GM21717 (cell line): Measurements from ENCODE around the gene TPH2.
A peak's percentile ranks its signal among the peaks of the same experiment; 100 is the strongest.

ENCODE experiments used
- ATAC-seq: cut with Tn5 transposase; IDR thresholded peaks from one replicate; pipeline ENCODE4 v1.9.1; 2021; ENCODE audit warnings: mild to moderate bottlenecking, moderate library complexity; ENCODE audit not compliant: unreplicated experiment

The TPH2 gene

DNA sequence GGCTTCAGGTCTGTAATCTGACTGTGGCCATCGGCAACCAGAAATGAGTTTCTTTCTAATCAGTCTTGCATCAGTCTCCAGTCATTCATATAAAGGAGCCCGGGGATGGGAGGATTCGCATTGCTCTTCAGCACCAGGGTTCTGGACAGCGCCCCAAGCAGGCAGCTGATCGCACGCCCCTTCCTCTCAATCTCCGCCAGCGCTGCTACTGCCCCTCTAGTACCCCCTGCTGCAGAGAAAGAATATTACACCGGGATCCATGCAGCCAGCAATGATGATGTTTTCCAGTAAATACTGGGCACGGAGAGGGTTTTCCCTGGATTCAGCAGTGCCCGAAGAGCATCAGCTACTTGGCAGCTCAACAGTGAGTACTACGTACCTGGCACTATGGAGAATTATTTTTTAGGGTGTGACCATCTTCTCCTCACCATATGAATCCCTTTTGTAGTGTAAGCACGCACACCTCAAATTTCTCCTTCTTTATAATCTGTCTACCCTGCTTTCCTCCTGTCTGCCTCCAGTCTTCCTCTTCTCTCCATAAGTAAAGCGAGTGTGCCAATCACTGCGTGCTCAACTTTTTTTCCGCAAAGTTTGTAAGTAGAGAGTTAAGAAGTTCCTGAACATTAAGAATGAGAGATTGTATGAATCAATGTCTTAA, at the start of gene TPH2:
Gene TPH2, plus strand, starts transcription at position 118 of the 658 bp plus-strand sequence. Its CDS starts 142 bp downstream, at position 260.
- ATAC-seq, result no peak

DNA sequence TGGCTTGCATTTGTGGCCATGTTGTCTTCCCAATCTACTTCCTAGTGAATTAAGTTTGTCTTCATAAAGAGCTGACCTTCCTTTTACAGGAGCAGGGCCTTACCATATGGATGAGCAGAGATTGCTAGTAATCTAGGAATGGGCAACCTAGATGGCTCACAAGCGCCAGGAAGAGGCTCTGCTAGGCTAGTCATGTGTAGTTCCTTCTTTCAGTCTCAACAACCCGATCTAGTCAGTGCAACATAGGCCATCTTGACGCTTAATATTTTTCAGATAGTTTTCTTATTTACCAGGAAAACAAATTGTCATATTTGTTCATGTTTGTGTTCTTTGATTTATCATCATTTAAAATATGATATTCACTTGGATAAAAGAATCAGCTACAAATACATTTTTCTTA, 48.2 kb upstream of the TPH2 start:
- no peak for ATAC-seq

DNA sequence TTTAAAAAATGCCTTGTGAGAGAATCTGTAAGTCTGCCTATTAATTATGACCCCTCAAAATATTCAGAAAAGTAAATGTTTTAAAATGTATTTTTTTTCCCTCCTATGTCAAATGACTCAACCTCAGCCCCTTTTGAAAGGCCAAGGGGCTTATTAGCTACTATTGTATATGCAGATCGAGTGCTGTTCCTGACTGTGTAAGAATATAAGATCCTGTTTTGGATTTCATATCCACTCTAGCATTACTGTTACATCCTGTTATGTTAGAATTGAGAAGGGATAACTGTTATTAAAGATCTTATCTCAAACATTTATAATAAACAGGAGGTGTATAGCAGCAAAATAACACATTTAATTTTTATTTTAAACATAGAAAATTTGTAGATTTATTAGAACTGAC, 46.6 kb upstream of the TPH2 start:
- no peak for ATAC-seq

DNA sequence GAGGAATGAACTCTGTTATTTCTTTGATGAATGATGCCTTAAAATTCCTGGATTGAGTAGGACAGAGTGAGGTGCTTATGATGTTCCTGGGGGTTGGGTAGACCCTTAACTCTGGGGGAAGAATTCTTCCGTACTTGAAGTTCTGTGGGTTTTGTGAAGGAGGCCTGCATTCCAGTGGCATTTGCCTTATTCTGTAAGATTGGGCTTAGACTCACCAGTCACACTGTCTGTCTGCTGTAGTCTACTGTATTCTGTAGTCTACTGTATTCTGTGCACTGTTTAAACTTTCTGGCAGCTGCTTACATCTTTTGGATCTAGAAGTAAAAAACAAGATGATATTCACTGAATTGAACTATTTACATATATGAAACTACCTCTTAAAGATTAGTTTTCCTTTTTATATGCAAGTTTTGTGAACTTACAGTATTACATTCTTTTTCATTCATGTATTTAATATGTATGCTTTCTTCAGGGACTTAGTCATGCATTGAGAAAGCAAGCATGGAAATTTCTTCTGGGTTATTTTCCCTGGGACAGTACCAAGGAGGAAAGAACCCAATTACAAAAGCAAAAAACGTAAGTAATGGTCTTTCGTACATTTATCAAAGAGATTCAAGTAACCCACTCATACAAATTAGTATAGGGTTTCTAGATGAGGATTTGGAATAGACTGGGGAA, 42.3 kb upstream of the TPH2 start:
- ATAC-seq, result no peak

DNA sequence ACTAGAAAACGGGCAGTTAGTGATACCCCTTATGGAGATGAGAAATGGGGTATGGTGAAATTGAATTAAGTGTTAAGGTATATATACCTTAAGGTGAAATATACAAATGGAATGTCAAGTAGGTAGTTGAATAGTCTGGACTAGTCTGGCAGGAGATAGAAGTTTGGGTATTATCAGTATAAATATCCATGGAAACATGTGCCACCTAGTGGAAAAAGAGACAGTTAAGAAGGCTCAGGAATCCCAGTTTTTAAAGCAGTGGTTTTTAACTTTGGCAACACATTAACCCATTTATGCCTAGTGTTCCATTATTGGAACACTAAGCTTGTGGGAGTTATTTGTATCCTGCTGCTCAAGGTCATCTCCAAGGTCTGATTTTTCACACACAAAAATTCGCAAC, 38.6 kb upstream of the TPH2 start:
- no peak for ATAC-seq

DNA sequence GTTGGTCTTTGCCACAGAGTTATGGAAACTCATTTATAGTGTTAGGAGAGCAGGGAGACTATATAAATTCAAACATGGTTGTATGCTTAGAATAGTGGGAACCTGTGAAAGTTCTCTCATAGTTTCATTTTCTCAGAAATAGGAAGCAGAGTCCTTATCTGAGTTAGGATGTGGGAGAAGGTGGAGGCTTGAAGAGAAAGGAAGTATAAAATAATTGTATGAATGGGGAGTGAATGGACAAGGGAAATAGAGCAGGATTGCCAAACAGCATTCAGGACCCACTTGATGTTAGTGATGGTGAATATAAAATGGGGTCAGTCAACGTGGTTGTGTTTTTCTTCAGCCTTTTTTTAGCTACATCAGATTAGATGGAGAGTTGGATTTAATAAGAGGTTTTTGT, 34.0 kb upstream of the TPH2 start:
- no peak for ATAC-seq

DNA sequence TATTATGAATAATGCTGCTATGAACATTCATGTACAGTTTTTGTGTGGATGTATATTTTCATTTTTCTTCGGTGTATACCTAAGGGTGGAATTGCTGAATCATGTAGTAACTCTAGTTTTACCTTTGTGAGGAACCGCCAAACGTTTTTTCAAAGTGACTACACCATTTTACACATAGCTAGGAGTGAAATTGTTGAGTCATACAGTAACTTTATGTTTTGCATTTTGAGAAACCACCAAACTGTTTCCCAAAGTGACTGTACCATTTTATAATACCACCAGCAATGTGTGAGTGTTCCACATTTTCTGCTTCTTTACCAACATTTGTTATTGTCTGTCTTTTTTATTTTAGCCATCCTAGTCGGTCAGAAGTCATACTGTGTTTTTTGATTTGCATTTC, 3.1 kb upstream of the TPH2 start:
- peak; percentile 89 for ATAC-seq

DNA sequence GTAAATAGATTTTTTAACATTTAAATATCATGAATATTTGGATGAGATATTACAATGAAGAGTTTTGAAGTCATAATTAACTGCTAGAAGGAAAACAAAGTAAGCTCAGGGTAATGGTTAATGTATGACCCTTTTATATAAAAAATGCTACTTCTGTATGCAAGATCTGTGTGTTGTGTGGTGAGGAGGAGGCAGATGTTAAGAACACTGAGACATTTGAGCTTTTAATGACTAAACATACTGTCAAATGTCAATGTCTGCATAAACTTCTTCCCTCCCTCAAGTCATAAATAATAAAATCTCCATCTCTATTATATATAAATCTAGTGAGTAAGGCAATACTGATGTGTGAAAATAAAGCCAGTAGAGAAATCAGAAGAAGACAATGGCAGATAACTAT, 1.4 kb downstream of the TPH2 start:
- no peak for ATAC-seq

DNA sequence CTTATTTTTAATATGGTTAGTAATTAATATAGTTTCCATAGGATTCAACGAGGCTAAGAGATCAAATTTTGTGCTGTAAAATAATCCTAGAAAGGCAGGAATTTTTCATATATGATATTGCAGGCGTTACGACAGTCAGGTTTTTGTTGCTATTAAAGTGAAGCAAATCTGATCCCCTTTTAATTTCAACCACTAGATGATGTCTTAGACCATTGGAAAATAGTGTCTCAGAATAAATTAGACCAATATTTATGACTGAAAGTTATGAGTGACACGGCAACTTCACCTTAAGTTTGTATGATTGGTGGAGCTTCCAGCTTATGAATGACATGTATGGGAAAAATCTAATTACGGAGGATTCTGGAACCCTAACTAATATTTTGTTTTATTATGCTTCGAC, 2.5 kb downstream of the TPH2 start:
- ATAC-seq, result no peak

DNA sequence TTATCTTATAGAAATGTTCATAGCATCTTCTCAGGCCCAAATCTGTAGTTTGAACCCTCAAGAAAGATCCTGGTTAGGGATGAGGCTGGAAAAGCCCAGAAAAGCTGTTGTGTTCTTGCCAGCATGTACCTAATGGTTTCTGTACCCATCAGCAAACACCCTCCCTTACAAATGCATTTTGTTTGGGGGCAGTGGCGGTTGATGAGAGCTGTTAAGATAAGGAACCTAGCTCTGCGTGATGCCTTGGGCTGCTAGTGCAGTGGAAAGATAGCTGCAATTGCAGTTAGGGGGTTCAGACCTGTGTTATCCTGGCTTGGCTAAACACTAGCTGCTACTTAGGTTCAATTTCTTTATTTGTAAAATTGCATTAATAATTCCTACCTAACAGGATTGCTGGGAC, 3.6 kb downstream of the TPH2 start:
- no peak for ATAC-seq

DNA sequence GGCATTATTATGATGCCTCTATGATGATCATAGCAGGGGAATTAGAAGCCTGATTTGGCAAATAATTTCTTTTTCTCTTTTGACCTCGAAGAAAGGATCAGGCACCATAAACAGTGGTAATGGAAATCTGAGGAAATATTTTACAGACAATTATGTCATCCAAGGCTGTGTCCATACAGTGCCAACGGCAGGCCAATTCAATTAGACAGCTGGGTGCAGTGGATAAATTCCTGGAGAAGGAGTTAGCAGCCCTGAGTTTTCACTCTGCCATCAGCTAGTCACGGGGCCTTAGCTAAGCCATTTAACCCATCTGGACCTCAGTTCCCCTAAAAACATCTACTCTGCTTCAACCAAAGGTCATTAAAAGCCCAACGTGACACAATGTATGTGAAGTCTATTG, 4.1 kb downstream of the TPH2 start:
- no peak for ATAC-seq

DNA sequence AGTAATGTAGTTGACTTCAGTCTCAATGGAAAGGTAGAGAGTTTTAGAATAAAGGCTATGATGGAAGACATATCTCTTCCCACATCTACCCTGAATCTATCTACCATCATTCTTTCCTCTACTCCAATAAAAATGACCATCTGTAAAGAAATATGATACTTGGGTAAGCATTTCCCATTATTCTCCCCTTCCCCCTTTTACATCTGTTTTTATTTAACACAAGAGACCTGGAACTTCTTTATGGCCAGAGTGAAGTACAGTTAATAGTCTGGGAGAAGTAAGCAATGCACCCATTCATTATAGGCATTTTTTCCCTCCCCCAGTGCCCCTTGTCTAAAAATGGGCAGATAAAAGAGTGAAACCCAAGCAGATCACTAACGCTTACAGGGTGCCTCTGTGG, 6.5 kb downstream of the TPH2 start:
- ATAC-seq, result no peak

DNA sequence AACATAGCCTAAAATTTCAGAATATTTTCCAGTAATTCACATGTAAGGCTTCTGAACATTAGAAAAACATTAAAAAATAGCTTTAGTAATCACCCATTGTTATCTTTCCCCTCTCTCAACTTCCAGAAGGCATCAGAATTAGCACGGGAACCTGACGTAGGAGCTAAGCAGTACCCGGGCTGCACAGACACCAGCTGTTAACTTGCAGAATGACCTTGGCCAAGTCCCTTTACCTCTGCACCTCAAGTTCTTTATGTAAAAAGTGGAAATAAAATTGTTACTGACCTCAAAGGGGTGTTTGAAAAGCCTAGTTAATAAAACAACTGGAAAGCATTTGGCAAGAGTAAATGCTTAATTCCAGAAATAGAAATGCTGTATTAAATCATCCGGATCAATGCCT, 7.2 kb downstream of the TPH2 start:
- no peak for ATAC-seq

DNA sequence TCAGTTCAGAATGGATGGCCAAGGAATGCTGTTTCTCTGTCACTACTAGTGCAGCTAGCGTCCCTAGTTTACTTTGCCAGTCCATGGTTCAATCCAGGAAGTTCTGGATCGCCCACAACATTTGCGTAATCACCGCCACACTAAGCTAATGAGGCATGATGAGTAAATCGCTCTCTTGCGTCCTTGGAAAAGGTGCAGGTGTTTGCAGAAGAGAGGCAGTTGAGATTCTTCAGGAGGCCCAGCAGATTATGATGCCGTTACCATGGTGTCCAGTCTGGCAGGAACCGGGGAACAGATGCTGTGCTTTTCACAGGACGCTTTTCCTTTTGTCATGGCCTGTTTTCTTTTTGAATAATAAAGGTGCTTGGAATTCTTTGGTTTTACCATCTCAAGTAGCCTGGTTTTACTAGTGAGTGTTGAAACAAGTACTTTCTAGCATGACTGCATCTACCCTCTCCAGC, 9.0 kb downstream of the TPH2 start:
- no peak for ATAC-seq

DNA sequence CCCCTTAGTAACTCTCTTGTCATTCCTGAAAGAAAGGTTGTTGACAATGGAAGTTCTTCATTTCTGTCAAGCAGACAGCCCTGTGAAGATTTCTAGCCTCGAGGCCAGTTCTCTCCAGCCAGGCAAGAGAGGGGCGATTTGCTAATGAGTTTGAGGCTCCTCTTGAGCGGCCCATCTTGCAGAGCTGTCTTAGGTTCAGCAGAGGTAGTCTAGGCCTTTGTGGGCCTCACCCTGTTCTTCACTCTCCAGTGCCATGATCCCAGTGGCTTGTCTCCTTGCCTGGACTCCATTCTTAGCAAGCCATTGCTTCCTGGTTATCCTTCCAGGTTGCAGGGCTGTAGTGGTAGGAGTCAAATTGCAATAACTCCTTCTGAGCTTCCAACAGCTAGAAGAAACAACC, 9.7 kb downstream of the TPH2 start:
- ATAC-seq, result no peak

DNA sequence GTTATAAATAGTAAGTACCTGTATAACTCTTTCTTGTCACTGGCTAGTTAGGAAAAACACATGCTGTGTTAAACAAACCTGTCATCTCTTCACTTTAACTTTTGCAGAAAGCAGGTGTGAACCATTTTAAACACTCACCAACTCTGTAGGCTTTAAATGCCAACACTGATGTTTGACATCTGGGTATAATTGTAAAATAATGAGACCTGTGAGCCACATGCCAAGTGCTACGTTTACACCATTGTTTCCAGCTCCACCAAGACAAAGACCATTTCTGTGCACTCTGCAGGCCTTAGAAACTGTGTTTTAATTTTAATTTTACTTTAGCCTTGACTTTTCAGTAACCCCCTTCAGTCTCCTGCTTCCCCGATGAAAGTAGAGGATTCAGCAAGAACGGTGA, 11.0 kb downstream of the TPH2 start:
- ATAC-seq, result no peak

DNA sequence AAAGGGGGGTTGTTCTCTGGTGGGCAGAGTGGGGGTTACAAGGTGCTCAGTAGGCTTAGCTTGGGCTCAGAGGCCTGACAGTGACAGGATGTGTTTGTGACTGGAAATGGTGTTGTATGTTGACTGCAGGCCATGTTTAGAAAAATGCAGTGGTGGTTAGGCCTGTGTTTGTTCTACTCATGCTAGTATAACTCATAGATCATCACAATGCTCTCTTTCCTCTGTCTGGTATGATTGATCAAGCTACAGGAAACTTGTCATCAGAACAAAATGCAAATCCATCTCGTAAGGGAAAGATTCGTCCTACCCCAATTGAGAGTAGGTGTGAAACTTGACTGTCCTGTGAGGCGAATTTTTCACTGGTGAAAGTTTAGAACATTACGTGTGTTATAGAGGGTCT, 11.8 kb downstream of the TPH2 start:
- no peak for ATAC-seq

DNA sequence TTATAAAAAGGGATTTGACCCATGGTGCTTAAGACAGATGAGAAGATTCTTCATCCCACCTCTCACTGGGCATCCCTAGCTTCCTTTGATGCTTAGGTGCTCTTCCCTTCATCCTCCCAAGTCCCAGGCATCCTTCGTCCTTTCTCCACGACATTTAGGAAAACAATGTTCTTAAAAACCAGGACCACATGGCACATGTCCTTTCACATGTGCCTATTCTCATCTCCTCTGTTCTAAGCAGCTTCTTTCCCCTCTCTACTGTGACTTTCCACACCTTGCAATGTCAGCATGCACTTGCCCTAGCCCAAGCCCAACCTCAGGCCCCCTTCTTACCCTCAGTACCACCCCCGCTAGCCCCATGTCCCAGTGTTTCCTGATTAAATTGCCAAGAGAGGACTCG, 12.2 kb downstream of the TPH2 start:
- ATAC-seq, result no peak

DNA sequence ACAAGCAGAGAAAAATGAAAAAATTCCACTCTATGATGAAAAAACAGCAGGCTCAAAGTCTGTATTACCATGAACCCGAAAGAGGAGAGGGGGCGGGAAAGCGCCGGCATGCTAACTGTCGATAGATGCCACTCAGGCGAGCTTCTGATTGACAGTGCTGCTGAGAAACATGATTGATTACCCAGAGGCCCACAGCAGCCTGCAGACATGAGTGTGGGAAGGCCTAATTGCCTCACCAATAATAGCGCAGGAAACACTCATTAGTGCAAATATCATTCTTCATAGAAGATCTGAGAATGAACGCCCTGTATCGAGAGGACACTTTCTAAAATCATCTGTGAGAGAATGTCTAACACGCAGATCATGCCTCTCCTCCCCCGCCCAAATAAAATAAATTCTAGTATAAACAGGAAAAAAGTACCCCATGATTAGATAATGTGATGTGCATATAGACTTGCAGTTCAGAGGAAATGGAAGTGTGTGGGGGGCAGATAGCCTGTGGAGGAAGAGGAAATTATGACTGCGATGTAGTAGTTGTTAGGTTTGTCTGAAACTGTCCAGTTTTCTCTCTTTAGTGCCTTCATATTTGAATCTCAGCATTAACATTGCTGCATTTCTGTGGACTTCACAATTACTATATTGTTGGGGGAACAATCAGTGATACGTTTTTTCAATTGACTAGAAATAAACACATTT, 15.6 kb downstream of the TPH2 start:
- no peak for ATAC-seq

DNA sequence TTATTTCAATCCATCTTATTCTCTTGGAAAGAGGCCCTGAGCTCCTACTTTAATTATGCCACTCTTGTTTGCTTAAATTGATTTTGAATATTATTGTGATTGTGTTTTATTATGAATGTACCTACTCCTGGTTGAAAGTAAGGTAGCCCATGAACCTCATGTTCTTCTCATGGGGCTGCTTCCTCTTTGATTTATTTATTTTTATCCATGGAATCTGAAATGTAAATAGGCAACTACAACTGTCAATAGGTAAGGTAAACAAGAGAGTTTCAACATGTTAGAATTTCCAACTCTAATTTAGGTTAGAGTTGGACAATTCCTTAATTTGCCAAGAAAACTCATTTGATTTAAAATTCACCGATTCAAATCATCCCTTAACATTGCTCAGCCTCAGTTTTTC, 16.2 kb downstream of the TPH2 start:
- no peak for ATAC-seq

DNA sequence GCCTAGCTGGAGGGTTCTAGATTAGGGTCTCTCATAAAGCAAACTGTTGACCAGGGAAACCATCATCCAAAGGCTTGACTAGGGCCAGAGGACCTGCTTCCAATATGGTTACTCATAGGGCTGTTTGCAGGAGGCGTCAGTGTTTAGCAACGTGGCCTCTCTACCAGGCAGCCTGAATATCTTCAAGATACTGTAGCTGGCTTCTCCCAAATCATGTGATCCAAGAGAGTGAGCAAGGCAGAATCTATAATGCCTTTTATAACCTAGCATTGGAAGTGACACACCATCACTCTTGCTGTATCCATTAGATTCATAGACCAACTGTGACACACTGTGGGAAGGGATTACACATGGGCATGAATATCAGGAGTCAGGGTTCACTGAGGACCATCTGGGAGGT, 17.3 kb downstream of the TPH2 start:
- ATAC-seq, result no peak

DNA sequence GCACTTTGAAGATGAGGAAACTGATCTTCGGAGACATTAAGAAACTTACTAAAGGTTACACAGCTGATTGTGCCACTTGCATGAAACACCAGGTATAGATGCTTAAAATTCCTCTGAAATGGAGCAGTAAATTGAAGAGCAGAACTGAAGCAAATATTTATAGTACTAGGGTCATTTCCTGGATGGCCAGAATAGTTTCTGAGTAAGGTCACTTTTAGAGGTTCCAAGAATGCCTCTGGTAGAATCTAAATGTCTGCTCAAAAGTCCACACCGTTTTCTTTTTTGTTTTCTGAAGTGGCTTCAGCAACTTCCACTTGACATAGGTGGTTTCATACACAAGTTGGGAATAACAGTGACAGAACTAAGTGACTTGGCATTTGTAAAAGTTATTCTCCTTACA, 19.4 kb downstream of the TPH2 start:
- no peak for ATAC-seq
